Common myeloid progenitor, CD34-positive (primary cell): ENCODE results near the gene SRP19.
"Not testable (repeated sequence)": the region's sequence is repeated elsewhere in the genome, so short reads cannot be mapped to it uniquely, and the experiment has no call there.

Experiments
- CTCF ChIA-PET: fragments of 350-600 bp; sonication (Branson Sonifier 250); formaldehyde crosslinking; loops from one replicate; lab custom pipeline; 2021; ENCODE audit warnings: antibody characterized with exemption; lab: Charles Lee
- POLR2A ChIA-PET: fragments of 350-600 bp; sonication (Branson Sonifier 250); formaldehyde crosslinking; loops from one replicate; lab custom pipeline; 2021; ENCODE audit warnings: antibody characterized with exemption; lab: Charles Lee
- DNase-seq, 3 donors: peaks; one replicate each; pipeline versions ENCODE4 v3.0.0 to v3.0.0-alpha.2; 2013
- H3K27ac ChIP-seq, 2 experiments: 1 replicate in 1 of 2; 2 replicates in 1 of 2; pipeline ENCODE4 v1.7.0; 2013; ENCODE audit warnings: inconsistent platforms in 2 of 2, low read length in 2 of 2, mild to moderate bottlenecking in 2 of 2, low read depth in 1 of 2, moderate library complexity in 1 of 2; ENCODE audit not compliant: severe bottlenecking in 2 of 2, insufficient read depth in 1 of 2, poor library complexity in 1 of 2
- H3K27me3 ChIP-seq, 5 experiments: replicated peaks in 2 of 5; 1 replicate in 3 of 5; 2 replicates in 2 of 5; pipeline versions ENCODE4 v1.6.1 to v1.7.0; 2013; ENCODE audit warnings: low read length in 4 of 5, mild to moderate bottlenecking in 2 of 5, moderate library complexity in 2 of 5, inconsistent platforms in 1 of 5; ENCODE audit not compliant: insufficient read depth in 5 of 5, control insufficient read depth in 4 of 5
- H3K36me3 ChIP-seq, 4 experiments: 1 replicate in 2 of 4; 2 replicates in 2 of 4; pipeline versions ENCODE4 v1.6.1 to v1.7.0; 2013; ENCODE audit warnings: low read length in 3 of 4, control low read depth in 1 of 4, mild to moderate bottlenecking in 1 of 4; ENCODE audit not compliant: control insufficient read depth in 4 of 4, insufficient read depth in 4 of 4
- H3K4me1 ChIP-seq, 4 experiments: 1 replicate in 3 of 4; 2 replicates in 1 of 4; pipeline versions ENCODE4 v1.6.1 to v1.7.1; 2013; ENCODE audit warnings: low read length in 3 of 4, mild to moderate bottlenecking in 3 of 4, control low read depth in 1 of 4, inconsistent platforms in 1 of 4, moderate library complexity in 1 of 4; ENCODE audit not compliant: control insufficient read depth in 4 of 4, insufficient read depth in 4 of 4; ENCODE audit errors: control extremely low read depth in 1 of 4
- H3K4me3 ChIP-seq, 7 experiments: 1 replicate in 4 of 7; 2 replicates in 3 of 7; pipeline versions ENCODE4 v1.5.1 to v1.7.0; 2013; ENCODE audit warnings: mild to moderate bottlenecking in 7 of 7, low read length in 6 of 7, moderate library complexity in 6 of 7, inconsistent platforms in 2 of 7, low read depth in 2 of 7, control low read depth in 1 of 7; ENCODE audit not compliant: insufficient read depth in 4 of 7, control insufficient read depth in 1 of 7; ENCODE audit errors: extremely low read depth in 1 of 7
- H3K9me3 ChIP-seq, 5 experiments: 1 replicate in 4 of 5; 2 replicates in 1 of 5; pipeline versions ENCODE4 v1.6.1 to v1.7.1; 2013; ENCODE audit warnings: low read length in 4 of 5, mild to moderate bottlenecking in 2 of 5, inconsistent platforms in 1 of 5, low read depth in 1 of 5, moderate library complexity in 1 of 5; ENCODE audit not compliant: control insufficient read depth in 4 of 5, insufficient read depth in 2 of 5; ENCODE audit errors: control extremely low read depth in 1 of 5
- whole genome bisulfite sequencing: methylation state at CpG from one replicate; pipeline ENCODE4 v1.1.5; 2013; ENCODE audit not compliant: insufficient coverage; 5-methylcytosine and 5-hydroxymethylcytosine counted together

The SRP19 gene

DNA sequence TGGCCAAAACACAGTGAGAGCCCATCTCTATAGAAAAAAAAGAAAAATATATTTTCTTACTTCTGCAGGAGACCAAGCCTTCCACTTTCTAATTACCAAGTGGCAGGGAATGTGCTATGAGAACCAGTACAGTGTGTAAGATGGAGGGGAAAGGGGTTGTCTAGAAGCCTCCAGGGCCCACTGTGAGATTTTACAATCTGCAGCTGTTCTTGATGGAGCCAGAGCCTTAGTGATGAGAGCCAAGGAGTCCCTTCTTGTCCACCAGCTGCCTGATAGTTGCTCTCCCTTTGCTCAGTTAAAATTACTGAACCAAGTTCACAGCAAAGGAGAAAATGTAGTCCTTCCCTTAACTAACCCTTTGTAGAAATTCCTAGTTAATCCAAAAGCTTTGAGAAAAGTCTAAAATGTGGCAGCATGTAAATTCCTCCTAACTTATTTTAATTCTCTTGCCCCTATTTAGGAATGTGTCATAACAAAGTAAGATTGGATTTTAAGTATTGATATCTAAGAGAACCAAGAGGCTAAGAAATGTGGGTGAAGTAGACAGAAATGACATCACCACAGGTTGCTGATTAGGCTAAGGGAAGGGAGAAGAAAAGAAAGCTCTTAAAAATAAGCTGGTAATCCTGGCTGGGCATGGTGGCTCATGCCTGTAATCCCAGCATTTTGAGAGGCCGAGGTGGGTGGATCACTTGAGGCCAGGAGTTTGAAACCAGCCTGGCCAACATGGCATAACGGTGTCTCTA is 19.3 kb downstream of the SRP19 start:
- ChIA-PET POLR2A (no interaction called here), CTCF (interaction anchor here (1.3 kb wide), 1 partner anchor 8 kb away, joined by 3 read pairs; no protein-coding TSS in a partner anchor)
- Histone ChIP-seq H3K4me1 (peaks cover 0 to 8% (median 1%) of the 10 kb centered on the region in 4 experiments), H3K27ac (no peak overlapping the region), H3K9me3 (no peaks in the 10 kb centered on the region), H3K27me3 (no peaks in the 10 kb centered on the region), H3K4me3 (no peak overlapping the region), H3K36me3 (peaks cover 5 to 73% (median 21%) of the 10 kb centered on the region in 4 experiments)
- 95% methylated on average over 2 of the region's 2 CpGs for WGBS
- no peak for DNase-seq

DNA sequence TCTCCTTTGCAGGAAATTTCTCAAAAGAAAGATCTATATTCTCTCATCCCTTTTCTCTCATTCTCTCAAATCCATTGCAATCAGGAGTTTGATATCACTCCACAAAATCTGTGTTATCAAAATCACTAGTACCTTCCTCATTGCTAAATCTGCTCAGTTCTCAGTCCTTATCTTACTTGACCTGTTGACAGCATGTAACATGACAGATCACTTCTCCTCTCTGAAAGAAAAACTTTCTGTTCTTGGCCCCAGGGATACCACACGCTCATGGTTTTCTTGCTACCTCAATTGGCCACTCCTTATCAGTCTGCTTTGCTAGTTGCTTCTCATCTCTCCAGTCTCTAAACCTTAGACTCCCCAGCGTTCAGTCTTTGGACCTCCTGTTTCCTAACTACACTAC is 22.1 kb downstream of the SRP19 start:
- H3K27ac ChIP-seq = no peak overlapping the region
- 100% methylated on average over 1 of the region's 2 CpGs for WGBS
- ChIA-PET POLR2A (no interaction called here), CTCF (no interaction called here)
- H3K27me3 ChIP-seq = no peaks in the 10 kb centered on the region
- no peaks in the 10 kb centered on the region for H3K9me3 ChIP-seq
- DNase-seq = peak in 1 of 3 donors; percentile 6
- peaks cover 14 to 78% (median 22%) of the 10 kb centered on the region in 4 experiments for H3K36me3 ChIP-seq
- H3K4me3 ChIP-seq = no peak overlapping the region
- peaks cover 0 to 18% (median 1%) of the 10 kb centered on the region in 4 experiments for H3K4me1 ChIP-seq

DNA sequence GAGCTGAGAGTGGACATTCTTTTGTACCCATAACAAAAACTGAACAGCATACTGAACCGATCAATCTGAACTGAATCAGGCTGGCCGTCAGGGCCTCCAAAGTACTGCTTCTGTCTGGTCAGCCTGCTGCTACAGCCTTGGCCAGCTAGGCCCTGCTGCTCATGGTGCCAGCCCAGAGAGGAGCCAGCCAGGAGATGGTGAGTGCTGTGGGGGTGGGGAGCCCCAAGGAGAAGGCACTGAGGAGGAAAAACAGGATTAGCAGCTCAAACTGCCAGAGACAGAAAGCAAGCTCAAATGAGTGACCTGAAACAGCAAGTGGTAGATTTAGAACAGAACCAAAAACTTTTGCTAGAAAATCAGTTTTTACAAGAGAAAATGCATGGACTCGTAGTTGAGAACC is 23.9 kb downstream of the SRP19 start:
- ChIA-PET POLR2A (no interaction called here), CTCF (interaction anchor here (1.6 kb wide), 1 partner anchor 19 kb away, joined by 5 read pairs; no protein-coding TSS in a partner anchor)
- peaks cover 14 to 65% (median 22%) of the 10 kb centered on the region in 4 experiments for H3K36me3 ChIP-seq
- no peak overlapping the region for H3K4me3 ChIP-seq
- H3K4me1 ChIP-seq = peaks cover 0 to 13% (median 0%) of the 10 kb centered on the region in 4 experiments
- 100% methylated on average over 1 of the region's 3 CpGs for WGBS
- H3K27me3 ChIP-seq = no peaks in the 10 kb centered on the region
- no peak for DNase-seq
- no peak overlapping the region for H3K27ac ChIP-seq
- H3K9me3 ChIP-seq = no peaks in the 10 kb centered on the region

DNA sequence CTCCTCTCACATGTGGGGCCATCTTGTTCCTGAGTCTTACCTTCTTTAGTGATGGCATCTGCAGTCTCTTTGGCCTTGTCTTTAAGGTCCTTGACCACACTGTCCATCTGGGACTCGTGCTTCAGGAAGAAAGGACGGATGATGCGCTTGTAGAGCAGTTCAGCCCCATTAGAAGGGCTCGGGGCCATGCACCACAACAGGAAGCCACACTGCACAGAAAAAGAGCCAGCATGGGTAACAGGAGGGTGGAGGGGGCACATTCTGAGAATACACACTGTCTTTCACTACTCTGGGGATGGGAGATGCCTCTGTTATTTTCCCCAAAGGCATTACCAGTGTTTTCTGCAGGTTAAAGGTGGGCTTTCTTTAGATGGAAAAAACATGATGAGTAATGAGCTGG is 25.9 kb downstream of the SRP19 start:
- DNase-seq = no peak
- Histone ChIP-seq H3K36me3 (peaks cover 11 to 51% (median 18%) of the 10 kb centered on the region in 4 experiments), H3K27ac (no peak overlapping the region), H3K9me3 (no peaks in the 10 kb centered on the region), H3K4me3 (no peak overlapping the region), H3K27me3 (no peaks in the 10 kb centered on the region), H3K4me1 (peaks cover 0 to 13% (median 0%) of the 10 kb centered on the region in 4 experiments)
- POLR2A ChIA-PET = no interaction called here
- WGBS = 79% methylated on average over 4 of the region's 4 CpGs
- CTCF ChIA-PET = interaction anchor here (0.6 kb wide), 1 partner anchor 416 kb away, joined by 4 read pairs; no protein-coding TSS in a partner anchor

DNA sequence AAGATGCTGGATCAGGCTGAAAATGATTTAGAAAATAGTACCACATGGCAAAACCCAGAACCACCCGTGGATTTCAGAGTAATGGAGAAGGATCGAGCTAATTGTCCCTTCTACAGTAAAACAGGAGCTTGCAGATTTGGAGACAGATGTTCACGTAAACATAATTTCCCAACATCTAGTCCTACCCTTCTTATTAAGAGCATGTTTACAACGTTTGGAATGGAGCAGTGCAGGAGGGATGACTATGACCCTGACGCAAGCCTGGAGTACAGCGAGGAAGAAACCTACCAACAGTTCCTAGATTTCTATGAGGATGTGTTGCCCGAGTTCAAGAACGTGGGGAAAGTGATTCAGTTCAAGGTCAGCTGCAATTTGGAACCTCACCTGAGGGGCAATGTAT is 31.0 kb downstream of the SRP19 start:
- H3K9me3 ChIP-seq, H3K27me3 ChIP-seq, DNase-seq, H3K27ac ChIP-seq, H3K4me1 ChIP-seq, POLR2A ChIA-PET, H3K4me3 ChIP-seq: not testable (repeated sequence)
- CTCF ChIA-PET = interaction anchor here (1.2 kb wide), 1 partner anchor 30 kb away, joined by 4 read pairs; the partner anchor contains the start of gene REEP5
- 100% methylated on average over 2 of the region's 8 CpGs for WGBS
- H3K36me3 ChIP-seq = peaks cover 0 to 21% (median 1%) of the 10 kb centered on the region in 4 experiments

DNA sequence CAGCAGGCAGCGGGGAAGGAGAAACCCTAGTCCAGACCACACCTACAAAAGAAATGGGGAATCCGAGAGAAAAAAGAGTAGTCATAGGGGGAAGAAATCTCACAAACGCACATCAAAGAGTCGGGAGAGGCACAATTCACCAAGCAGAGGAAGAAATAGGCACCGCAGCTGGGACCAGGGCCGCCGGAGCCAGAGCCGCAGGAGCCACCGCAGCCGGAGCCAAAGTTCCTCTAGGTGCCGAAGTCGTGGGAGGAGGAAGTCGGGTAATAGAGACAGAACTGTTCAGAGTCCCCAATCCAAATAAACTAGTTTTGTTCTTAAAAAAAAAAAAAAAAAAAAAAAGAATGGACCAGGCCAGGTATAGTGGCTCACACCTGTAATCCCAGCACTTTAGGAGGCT is 31.7 kb downstream of the SRP19 start:
- POLR2A ChIA-PET = no interaction called here
- peaks cover 0 to 17% (median under 1%) of the 10 kb centered on the region in 4 experiments for H3K36me3 ChIP-seq
- CTCF ChIA-PET = interaction anchor here (1.2 kb wide), 1 partner anchor 30 kb away, joined by 4 read pairs; the partner anchor contains the start of gene REEP5
- no peaks in the 10 kb centered on the region for H3K27me3 ChIP-seq
- H3K9me3 ChIP-seq = no peaks in the 10 kb centered on the region
- H3K4me3 ChIP-seq = no peak overlapping the region
- 100% methylated on average over 3 of the region's 13 CpGs for WGBS
- no peak overlapping the region for H3K27ac ChIP-seq
- no peak for DNase-seq
- peaks cover 0 to 4% (median 0%) of the 10 kb centered on the region in 4 experiments for H3K4me1 ChIP-seq

DNA sequence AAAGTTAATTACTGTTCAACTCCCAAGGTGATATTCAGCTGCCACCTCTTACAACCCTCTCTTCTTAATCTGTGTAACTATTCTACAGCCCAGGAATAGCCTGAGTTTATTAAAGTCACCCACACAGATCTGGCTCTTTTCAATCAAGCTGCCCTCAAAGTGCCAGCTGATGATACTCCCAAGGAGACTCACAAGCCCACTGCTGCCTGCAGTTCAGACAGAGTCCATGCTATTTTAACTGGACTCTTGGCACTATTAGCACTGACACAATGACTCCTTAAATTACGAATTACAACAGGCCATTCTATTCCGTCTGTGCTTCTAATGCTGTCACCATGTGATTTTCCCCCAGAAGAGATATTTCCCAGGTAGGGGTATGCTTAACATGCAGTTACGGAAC is 34.6 kb downstream of the SRP19 start:
- no peak overlapping the region for H3K27ac ChIP-seq
- CTCF ChIA-PET = no interaction called here
- no peaks in the 10 kb centered on the region for H3K9me3 ChIP-seq
- no peak for DNase-seq
- POLR2A ChIA-PET = no interaction called here
- WGBS = 94% methylated on average over 3 of the region's 3 CpGs
- H3K4me3 ChIP-seq = no peak overlapping the region
- H3K36me3 ChIP-seq = peaks cover 0 to 30% (median 4%) of the 10 kb centered on the region in 4 experiments
- H3K27me3 ChIP-seq = no peaks in the 10 kb centered on the region
- H3K4me1 ChIP-seq = no peaks in the 10 kb centered on the region
